Ovary (tissue), 9 donors: ENCODE results near the gene OR2T10. TPM values are rescaled to one million over a fixed set of nuclear protein-coding genes. Genes with fewer than 3 reads are reported as not detected.
"Not testable (repeated sequence)": the region's sequence is repeated elsewhere in the genome, so short reads cannot be mapped to it uniquely, and the experiment has no call there.

Experiments
- DNase-seq, 5 donors: peaks; one replicate each; pipeline ENCODE4 v3.0.0-alpha.2; 2019 to 2020
- H3K27ac ChIP-seq, 2 donors: fragments of 200-600 bp; one replicate each; pipeline versions ENCODE4 v1.5.1 to v1.8.0; 2019 to 2022
- H3K27me3 ChIP-seq: fragments of 200-600 bp; one replicate; pipeline ENCODE4 v1.8.0; 2022
- H3K36me3 ChIP-seq: fragments of 200-600 bp; sonication (generic); one replicate; pipeline ENCODE4 v1.5.1; 2019
- H3K4me1 ChIP-seq: one replicate; pipeline ENCODE4 v1.8.1; 2013; ENCODE audit warnings: mild to moderate bottlenecking, moderate library complexity; ENCODE audit not compliant: insufficient read depth
- H3K4me3 ChIP-seq: fragments of 200-600 bp; sonication (generic); one replicate; pipeline ENCODE4 v1.5.1; 2017
- H3K9me3 ChIP-seq, 2 donors: fragments of 200-600 bp in 1 of 2; sonication (generic) in 1 of 2; one replicate each; pipeline versions ENCODE4 v1.5.1 to v1.8.1; 2013 to 2019; ENCODE audit warnings: mild to moderate bottlenecking in 1 of 2, moderate library complexity in 1 of 2
- WGBS, 3 donors: extraction: QIAGEN DNeasy Blood & Tissue Kit in 1 of 3; methylation state at CpG; one replicate each; pipeline versions ENCODE4 v1.1.5 to v1.1.7; 2013 to 2017; 5-methylcytosine and 5-hydroxymethylcytosine counted together
- intact Hi-C, 4 donors: fragments of 100-400 bp; cut with DNase I; formaldehyde crosslinking; loops; one replicate each; pipeline versions ENCODE4 v1.11.0 to v1.15.1; 2022 to 2023
- polyA plus RNA-seq, 2 donors: library from polyadenylated mRNA; stranded (reverse); fragments of 200-250 nt in 1 of 2; fragments of 350-450 nt in 1 of 2; fragmentation: Illumina TruSeq in 1 of 2; extraction: RNeasy Lipid Tissue Mini Kit (QIAGEN cat#74804) in 1 of 2; gene quantifications; one replicate each; pipeline ENCODE4 v1.2.3, GENCODE V29; 2013 to 2014
- small RNA-seq: library from RNA; depleted of rRNA; stranded (forward); fragments of <200 nt; gene quantifications from one replicate; pipeline ENCODE3, GENCODE V24; 2016
- total RNA-seq, 7 donors: library from RNA; depleted of rRNA in 2 of 7; stranded (reverse); fragments of >200 nt in 2 of 7; fragmentation: NEBNext Ultra II Directional in 3 of 7; extraction: Animal tissue kit (Norgen Biotek cat#: 25700) in 3 of 7; gene quantifications; one replicate each; pipeline versions ENCODE4 v1.1.0 to v1.2.4, GENCODE V29; 2016 to 2023
- donor health status: DM: no; HTN: no; CAD: no; lungs with moderate emphysema.
- donor health status: DM: no; HTN: no; CAD: no.
- donor health status: Bipolar disorder and iron deficiency.
- donor health status: DM: yes; HTN: yes; CAD: no.
- donor health status: DM: no; HTN: no; CAD: no.
- donor health status: DM: yes; HTN: yes; CAD: no.

Gene OR2T10
- total and polyA plus RNA-seq, 9 donors, result 2.1 TPM; not detected in 8

DNA sequence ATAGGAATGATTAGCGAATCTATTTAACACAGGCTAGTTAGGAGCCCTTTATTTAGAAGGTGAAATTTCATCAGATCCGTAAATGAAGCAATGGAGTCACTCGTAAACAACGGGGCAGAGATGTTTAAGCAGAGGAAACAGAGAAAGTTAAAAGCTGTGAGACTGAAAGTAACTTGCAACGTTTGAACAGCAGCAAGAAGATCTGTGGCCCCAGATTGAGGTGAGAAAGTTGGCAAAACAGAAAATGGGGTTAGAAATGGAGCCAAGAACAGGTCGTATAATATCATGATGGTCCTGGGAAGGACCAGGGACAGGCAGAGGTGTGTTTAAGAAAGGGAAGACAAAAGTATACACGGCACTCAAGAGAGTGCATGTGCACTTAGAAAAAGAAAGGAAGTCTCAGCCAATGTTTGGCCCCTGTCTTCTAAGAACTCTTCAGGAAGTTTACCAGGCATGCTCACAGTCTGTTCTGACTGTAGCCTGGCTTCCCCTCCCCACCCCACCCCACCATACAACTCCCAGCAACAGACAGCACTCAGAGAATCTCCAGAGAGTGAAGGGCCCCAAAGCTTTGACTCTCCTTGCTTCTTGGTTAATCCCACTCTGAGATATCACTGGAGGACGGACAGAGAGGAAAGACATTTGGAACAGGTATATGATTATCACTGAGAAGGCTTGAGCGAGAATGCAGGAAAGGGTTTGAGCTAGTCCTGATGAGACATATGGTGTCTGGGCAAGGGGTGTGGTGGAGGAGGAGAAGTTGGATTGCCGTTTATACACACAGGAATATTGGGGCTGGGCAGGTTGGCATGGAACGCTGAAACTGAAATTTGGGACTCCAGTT, 31.7 kb downstream of the OR2T10 start:
- DNase-seq, H3K4me1 ChIP-seq, H3K27ac ChIP-seq, H3K36me3 ChIP-seq, H3K27me3 ChIP-seq, H3K4me3 ChIP-seq, H3K9me3 ChIP-seq, intact Hi-C loops: not testable (repeated sequence)
- 65 to 71% (median 68%) methylated on average over 11 of the region's 11 CpGs for WGBS, 3 donors

- WGBS, 3 donors, result 76 to 78% (median 78%) methylated on average over 1 to 3 of the region's 3 CpGs
- H3K4me3 ChIP-seq, H3K27ac ChIP-seq, H3K27me3 ChIP-seq, H3K4me1 ChIP-seq, H3K36me3 ChIP-seq, intact Hi-C loops, DNase-seq, H3K9me3 ChIP-seq: not testable (repeated sequence)
These were observed 34.8 kb downstream of the OR2T10 start, which contains the start of gene OR2T29 for GRCh38 chr1:248562672-248563071. Gene OR2T29 (minus strand): TSS chr1:248562772. CDS start chr1:248559491, 3,281 bp downstream.

GRCh38 chr1:248551027-248551426, 46.5 kb downstream of the OR2T10 start:
- no CpG with 5 or more reads among the region's 6 CpGs for WGBS, 3 donors
- H3K4me3 ChIP-seq, result not testable (repeated sequence)

DNA sequence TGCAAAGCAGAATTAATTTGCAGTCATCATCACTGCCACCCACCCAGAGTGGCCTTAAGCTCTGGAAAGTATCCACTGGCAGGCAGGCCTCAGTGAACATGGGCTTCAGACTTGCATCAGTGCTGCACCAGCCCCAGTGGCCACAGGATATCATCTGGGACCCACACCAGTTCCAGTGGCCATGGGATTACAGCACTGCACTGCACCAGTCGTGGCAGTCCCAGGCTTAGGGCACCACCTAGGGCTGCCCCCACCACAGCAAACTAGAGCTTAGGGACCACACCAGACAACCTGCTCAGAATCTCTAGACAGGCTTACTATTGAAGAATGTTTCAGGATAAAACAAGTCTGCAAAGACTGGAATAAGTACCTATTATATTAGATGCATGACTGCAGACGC, 50.1 kb downstream of the OR2T10 start:
- H3K27me3 ChIP-seq, intact Hi-C loops, H3K4me1 ChIP-seq, DNase-seq, H3K27ac ChIP-seq, H3K36me3 ChIP-seq, H3K4me3 ChIP-seq, H3K9me3 ChIP-seq: not testable (repeated sequence)
- whole genome bisulfite sequencing, 3 donors, result no CpG with 5 or more reads among the region's 2 CpGs

More at GRCh38 chr1:248551027-248551426, 46.5 kb downstream of the OR2T10 start:
- H3K27me3 ChIP-seq, H3K27ac ChIP-seq, H3K4me1 ChIP-seq, DNase-seq, intact Hi-C loops, H3K9me3 ChIP-seq, H3K36me3 ChIP-seq: not testable (repeated sequence)

Small RNA genes within 50 kb of the gene (small RNA-seq; reads per million reads assigned to genes)
- not detected for gene RF00019

Other genes starting within 250 kb of the OR2T10 start
- gene OR14C36, start 248.9 kb downstream of the OR2T10 start, total RNA-seq, result not detected
- not detected for gene OR14C36, start 248.9 kb downstream of the OR2T10 start, polyA plus RNA-seq
- not detected for gene OR2T4, start 236.0 kb downstream of the OR2T10 start, total RNA-seq
- gene OR2T4, start 236.0 kb downstream of the OR2T10 start, polyA plus RNA-seq, result not detected
- gene OR2T6, start 222.0 kb downstream of the OR2T10 start, total RNA-seq, result not detected
- gene OR2T6, start 222.0 kb downstream of the OR2T10 start, polyA plus RNA-seq, result not detected
- gene OR2T1, start 194.7 kb downstream of the OR2T10 start, total RNA-seq, result not detected
- gene OR2T1, start 194.7 kb downstream of the OR2T10 start, polyA plus RNA-seq, result not detected
- under 1 TPM in 2 of 7 donors, not detected in 5; 0.10 to 0.46 TPM for gene OR2T2, start 152.1 kb downstream of the OR2T10 start, total RNA-seq
- gene OR2T2, start 152.1 kb downstream of the OR2T10 start, polyA plus RNA-seq, result not detected
- gene OR2T3, start 124.3 kb downstream of the OR2T10 start, total RNA-seq, result not detected
- not detected for gene OR2T3, start 124.3 kb downstream of the OR2T10 start, polyA plus RNA-seq
- gene OR2T5, start 109.1 kb downstream of the OR2T10 start, total RNA-seq, result under 1 TPM in 1 of 7 donors, not detected in 6; 0.10 TPM
- not detected for gene OR2T5, start 109.1 kb downstream of the OR2T10 start, polyA plus RNA-seq
- gene OR2G6, start 89.6 kb downstream of the OR2T10 start, total RNA-seq, result under 1 TPM in 1 of 7 donors, not detected in 6; 0.23 TPM
- not detected for gene OR2G6, start 89.6 kb downstream of the OR2T10 start, polyA plus RNA-seq
- not detected for gene OR2T29, start 34.9 kb downstream of the OR2T10 start, total RNA-seq
- gene OR2T29, start 34.9 kb downstream of the OR2T10 start, polyA plus RNA-seq, result not detected
- not detected for gene OR2T34, start 22.9 kb downstream of the OR2T10 start, total RNA-seq
- not detected for gene OR2T34, start 22.9 kb downstream of the OR2T10 start, polyA plus RNA-seq
- under 1 TPM in 1 of 7 donors, not detected in 6; 0.11 TPM for gene OR2T11, start 37.4 kb upstream of the OR2T10 start, total RNA-seq
- gene OR2T11, start 37.4 kb upstream of the OR2T10 start, polyA plus RNA-seq, result not detected
- under 1 TPM in 1 of 7 donors, not detected in 6; 0.07 TPM for gene OR2T35, start 47.6 kb upstream of the OR2T10 start, total RNA-seq
- gene OR2T35, start 47.6 kb upstream of the OR2T10 start, polyA plus RNA-seq, result not detected
- not detected for gene OR2T27, start 57.8 kb upstream of the OR2T10 start, total RNA-seq
- gene OR2T27, start 57.8 kb upstream of the OR2T10 start, polyA plus RNA-seq, result under 1 TPM in 1 of 2 donors, not detected in 1; 0.11 TPM
- gene OR14I1, start 105.1 kb upstream of the OR2T10 start, total RNA-seq, result not detected
- gene OR14I1, start 105.1 kb upstream of the OR2T10 start, polyA plus RNA-seq, result not detected
- under 1 TPM in 1 of 7 donors, not detected in 6; 0.24 TPM for gene LYPD8, start 158.1 kb upstream of the OR2T10 start, total RNA-seq
- not detected for gene LYPD8, start 158.1 kb upstream of the OR2T10 start, polyA plus RNA-seq
- 10 to 100 TPM in 6 of 7 donors, 1 to 10 TPM in 1; 9.4 to 16.8 (median 13.9) TPM for gene SH3BP5L, start 228.2 kb upstream of the OR2T10 start, total RNA-seq
- gene SH3BP5L, start 228.2 kb upstream of the OR2T10 start, polyA plus RNA-seq, result 10 to 100 TPM in 1 of 2 donors, 1 to 10 TPM in 1; 8.1 to 13.8 TPM
- 10 to 100 TPM; 15.1 to 29.5 (median 21.6) TPM for gene ZNF672, start 240.5 kb upstream of the OR2T10 start, total RNA-seq
- 10 to 100 TPM in 1 of 2 donors, 1 to 10 TPM in 1; 7.3 to 10.8 TPM for gene ZNF672, start 240.5 kb upstream of the OR2T10 start, polyA plus RNA-seq